ENCODE measurements around the gene BYSL.

BYSL gene

GRCh38 chr6:41894366-41895299 lies 26.7 kb upstream of the BYSL start:
- H3K27ac ChIP-seq, result peak overlapping the region; percentile 49 to 83
- DNase-seq (ENCODE audit: low spot score), result no peak
- H3K4me3 ChIP-seq, result peak overlapping the region; percentile 92
- TF ChIP-seq CTCF (IDR thresholded peaks at IDR 0.05), result no peak

- TF ChIP-seq CTCF (IDR thresholded peaks at IDR 0.05), result no peak
- Histone ChIP-seq H3K4me3 (peak within 1 kb of the TSS; percentile 92), H3K27ac (peak within 1 kb of the TSS; percentile 49 to 83)
- DNase-seq (ENCODE audit: low spot score), result peak; percentile 92
Measured at GRCh38 chr6:41895300-41896233, 25.7 kb upstream of the BYSL start, which contains the start of gene USP49. TSS of gene USP49 (minus strand) at chr6:41895375. CDS start at chr6:41806983, 88,392 bp downstream.

GRCh38 chr6:41896281-41896680 lies 25.0 kb upstream of the BYSL start:
- H3K4me3 ChIP-seq, result peak overlapping the region; percentile 92
- TF ChIP-seq CTCF (IDR thresholded peaks at IDR 0.05), result no peak
- H3K27ac ChIP-seq, result no peak overlapping the region
- no peak for DNase-seq (ENCODE audit: low spot score)

- no peak for TF ChIP-seq CTCF (IDR thresholded peaks at IDR 0.05)
- Histone ChIP-seq H3K27ac (no peak overlapping the region), H3K4me3 (no peak overlapping the region)
- DNase-seq (ENCODE audit: low spot score), result no peak
Measured at GRCh38 chr6:41900861-41901260, 20.4 kb upstream of the BYSL start.

GRCh38 chr6:41901882-41902519 lies 19.3 kb upstream of the BYSL start:
- Histone ChIP-seq H3K27ac (no peak overlapping the region), H3K4me3 (no peak overlapping the region)
- no peak for DNase-seq (ENCODE audit: low spot score)
- TF ChIP-seq CTCF (IDR thresholded peaks at IDR 0.05), result no peak

GRCh38 chr6:41909727-41910126 lies 11.6 kb upstream of the BYSL start:
- no peak for TF ChIP-seq CTCF (IDR thresholded peaks at IDR 0.05)
- Histone ChIP-seq H3K4me3 (no peak overlapping the region), H3K27ac (no peak overlapping the region)
- DNase-seq (ENCODE audit: low spot score), result no peak
